Measurements from ENCODE around the gene RBFOX1.

RBFOX1 gene

DNA sequence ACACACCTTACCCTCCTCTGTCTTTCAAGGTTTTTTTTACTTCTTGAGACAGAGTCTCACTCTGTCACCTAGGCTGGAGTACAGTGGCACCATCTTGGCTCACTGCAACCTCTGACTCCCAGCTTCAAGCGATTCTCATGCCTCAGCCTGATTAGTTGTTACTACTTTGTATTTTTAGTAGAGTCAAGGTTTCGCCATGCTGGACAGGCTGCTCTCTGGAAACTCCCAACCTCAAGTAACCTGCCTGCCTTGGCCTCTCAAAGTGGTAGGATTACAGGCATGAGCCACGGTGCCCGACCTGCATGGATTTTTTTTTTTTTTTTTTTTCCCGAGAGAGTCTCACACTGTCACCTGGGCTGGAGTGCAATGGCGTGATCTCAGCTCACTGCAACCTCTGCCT lies 273.2 kb downstream of the RBFOX1 start:
- TF ChIP-seq, protein P1, sequence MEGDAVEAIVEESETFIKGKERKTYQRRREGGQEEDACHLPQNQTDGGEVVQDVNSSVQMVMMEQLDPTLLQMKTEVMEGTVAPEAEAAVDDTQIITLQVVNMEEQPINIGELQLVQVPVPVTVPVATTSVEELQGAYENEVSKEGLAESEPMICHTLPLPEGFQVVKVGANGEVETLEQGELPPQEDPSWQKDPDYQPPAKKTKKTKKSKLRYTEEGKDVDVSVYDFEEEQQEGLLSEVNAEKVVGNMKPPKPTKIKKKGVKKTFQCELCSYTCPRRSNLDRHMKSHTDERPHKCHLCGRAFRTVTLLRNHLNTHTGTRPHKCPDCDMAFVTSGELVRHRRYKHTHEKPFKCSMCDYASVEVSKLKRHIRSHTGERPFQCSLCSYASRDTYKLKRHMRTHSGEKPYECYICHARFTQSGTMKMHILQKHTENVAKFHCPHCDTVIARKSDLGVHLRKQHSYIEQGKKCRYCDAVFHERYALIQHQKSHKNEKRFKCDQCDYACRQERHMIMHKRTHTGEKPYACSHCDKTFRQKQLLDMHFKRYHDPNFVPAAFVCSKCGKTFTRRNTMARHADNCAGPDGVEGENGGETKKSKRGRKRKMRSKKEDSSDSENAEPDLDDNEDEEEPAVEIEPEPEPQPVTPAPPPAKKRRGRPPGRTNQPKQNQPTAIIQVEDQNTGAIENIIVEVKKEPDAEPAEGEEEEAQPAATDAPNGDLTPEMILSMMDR (IDR thresholded peaks at IDR 0.05; ENCODE audit: low read depth, low read length, missing control alignments), result no peak
- in situ Hi-C loops (cut with HindIII; ENCODE audit: low pct_ligation_motif_present, low sequenced_read_pairs), result no loop called here
- H3K36me3 ChIP-seq (replicated peaks), result no peaks in the 10 kb centered on the region

DNA sequence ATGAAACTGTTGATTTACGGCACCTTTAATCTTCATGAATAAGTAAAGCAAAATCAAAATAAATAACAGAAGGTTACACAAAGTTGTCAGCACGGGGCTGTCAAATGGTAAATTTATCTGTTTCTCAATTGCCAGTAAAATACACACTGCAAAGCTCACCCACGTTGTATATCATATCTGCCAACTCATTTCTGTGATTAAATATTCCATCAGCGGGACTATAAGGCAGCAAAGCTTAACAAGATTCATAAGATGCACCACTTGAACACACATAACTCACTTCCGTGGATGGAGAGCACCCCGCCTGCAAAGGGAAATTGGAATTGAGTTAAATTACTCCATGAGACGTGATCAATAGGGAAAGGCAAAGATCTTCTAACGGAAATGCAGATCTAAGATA lies 280.0 kb downstream of the RBFOX1 start:
- TF ChIP-seq, protein P1 (IDR thresholded peaks at IDR 0.05; ENCODE audit: low read depth, low read length, missing control alignments), result no peak

More for the DNA sequence above, 273.2 kb downstream of the RBFOX1 start:
- H3K27ac ChIP-seq, result no peak overlapping the region
- DNase-seq, result no peak
- no peak overlapping the region for H3K4me3 ChIP-seq (ENCODE audit: low read depth, low read length)
- no peaks in the 10 kb centered on the region for H3K27me3 ChIP-seq (replicated peaks)

GRCh38 chr16:7613518-7613917 lies 280.9 kb downstream of the RBFOX1 start:
- no peaks in the 10 kb centered on the region for H3K36me3 ChIP-seq (replicated peaks)
- H3K27me3 ChIP-seq (replicated peaks), result no peaks in the 10 kb centered on the region
- H3K4me3 ChIP-seq (ENCODE audit: low read depth, low read length), result no peak overlapping the region
- TF ChIP-seq, protein P1 (IDR thresholded peaks at IDR 0.05; ENCODE audit: low read depth, low read length, missing control alignments), result no peak
- H3K27ac ChIP-seq, result no peak overlapping the region
- in situ Hi-C loops (cut with HindIII; ENCODE audit: low pct_ligation_motif_present, low sequenced_read_pairs), result no loop called here
- no peak for DNase-seq

More for the DNA sequence above, 280.0 kb downstream of the RBFOX1 start:
- in situ Hi-C loops (cut with HindIII; ENCODE audit: low pct_ligation_motif_present, low sequenced_read_pairs), result no loop called here
- H3K4me3 ChIP-seq (ENCODE audit: low read depth, low read length), result no peak overlapping the region
- H3K36me3 ChIP-seq (replicated peaks), result no peaks in the 10 kb centered on the region
- H3K27ac ChIP-seq, result no peak overlapping the region
- H3K27me3 ChIP-seq (replicated peaks), result no peaks in the 10 kb centered on the region
- no peak for DNase-seq

- H3K27me3 ChIP-seq (replicated peaks), result no peaks in the 10 kb centered on the region
- H3K27ac ChIP-seq, result no peak overlapping the region
- DNase-seq, result no peak
- H3K36me3 ChIP-seq (replicated peaks), result no peaks in the 10 kb centered on the region
- TF ChIP-seq, protein P1 (IDR thresholded peaks at IDR 0.05; ENCODE audit: low read depth, low read length, missing control alignments), result no peak
- H3K4me3 ChIP-seq (ENCODE audit: low read depth, low read length), result no peak overlapping the region
- in situ Hi-C loops (cut with HindIII; ENCODE audit: low pct_ligation_motif_present, low sequenced_read_pairs), result no loop called here
Measured at GRCh38 chr16:7614021-7614795, 281.6 kb downstream of the RBFOX1 start.

- Histone ChIP-seq H3K36me3 (replicated peaks) (no peaks in the 10 kb centered on the region), H3K27ac (no peak overlapping the region), H3K27me3 (replicated peaks) (no peaks in the 10 kb centered on the region), H3K4me3 (ENCODE audit: low read depth, low read length) (no peak overlapping the region)
- DNase-seq, result no peak
- TF ChIP-seq, protein P1 (IDR thresholded peaks at IDR 0.05; ENCODE audit: low read depth, low read length, missing control alignments), result no peak
- in situ Hi-C loops (cut with HindIII; ENCODE audit: low pct_ligation_motif_present, low sequenced_read_pairs), result no loop called here
Measured at GRCh38 chr16:7615565-7615964, 282.9 kb downstream of the RBFOX1 start.

Data from brain microvascular endothelial cell (primary cell).